HG03135 (cell line): ENCODE results near the gene MLEC.

Source experiments
- ATAC-seq: cut with Tn5 transposase; IDR thresholded peaks from one replicate; pipeline ENCODE4 v1.9.1; 2021; ENCODE audit warnings: mild to moderate bottlenecking, moderate library complexity; ENCODE audit not compliant: unreplicated experiment

The MLEC gene, protein sequence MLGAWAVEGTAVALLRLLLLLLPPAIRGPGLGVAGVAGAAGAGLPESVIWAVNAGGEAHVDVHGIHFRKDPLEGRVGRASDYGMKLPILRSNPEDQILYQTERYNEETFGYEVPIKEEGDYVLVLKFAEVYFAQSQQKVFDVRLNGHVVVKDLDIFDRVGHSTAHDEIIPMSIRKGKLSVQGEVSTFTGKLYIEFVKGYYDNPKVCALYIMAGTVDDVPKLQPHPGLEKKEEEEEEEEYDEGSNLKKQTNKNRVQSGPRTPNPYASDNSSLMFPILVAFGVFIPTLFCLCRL

DNA sequence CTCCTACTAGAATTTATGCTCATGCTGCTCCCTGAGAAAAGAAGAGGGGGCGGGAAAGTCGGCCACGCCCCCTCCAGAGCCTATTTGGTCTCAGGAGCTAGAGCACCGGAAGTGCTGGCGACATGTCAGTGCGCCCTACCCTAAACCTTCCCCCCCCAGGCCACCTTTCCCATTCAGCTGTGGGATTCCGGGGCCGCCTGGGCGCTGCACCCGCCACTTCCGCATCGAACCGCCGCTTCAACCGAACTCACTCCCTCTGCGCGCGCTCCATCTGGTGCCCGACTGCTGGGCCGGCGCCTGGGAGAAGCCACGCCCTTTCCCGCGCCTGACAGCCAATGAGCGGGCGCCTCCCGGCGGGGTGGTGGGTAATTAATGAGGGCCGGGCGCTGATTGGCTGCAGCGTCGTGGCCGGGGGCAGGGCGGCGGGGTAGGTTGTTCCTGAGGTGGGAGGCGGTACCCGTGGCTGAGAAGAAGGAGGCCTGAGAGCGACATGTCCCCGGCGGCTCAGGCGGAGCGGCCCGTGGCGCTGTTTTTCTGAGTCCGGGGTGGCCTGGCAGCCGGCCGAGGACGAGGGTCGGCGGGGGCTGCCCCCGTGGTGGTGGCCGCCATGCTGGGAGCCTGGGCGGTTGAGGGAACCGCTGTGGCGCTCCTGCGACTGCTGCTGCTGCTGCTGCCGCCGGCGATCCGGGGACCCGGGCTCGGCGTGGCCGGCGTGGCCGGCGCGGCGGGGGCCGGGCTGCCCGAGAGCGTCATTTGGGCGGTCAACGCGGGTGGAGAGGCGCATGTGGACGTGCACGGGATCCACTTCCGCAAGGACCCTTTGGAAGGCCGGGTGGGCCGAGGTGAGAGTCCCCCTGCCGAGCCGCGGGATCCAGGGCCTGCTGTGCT lies at the start of gene MLEC:
TSS of gene MLEC (plus strand) at position 460 of the 888 bp plus-strand sequence. CDS start at position 608, 148 bp downstream.
- peak; percentile 67 for ATAC-seq

DNA sequence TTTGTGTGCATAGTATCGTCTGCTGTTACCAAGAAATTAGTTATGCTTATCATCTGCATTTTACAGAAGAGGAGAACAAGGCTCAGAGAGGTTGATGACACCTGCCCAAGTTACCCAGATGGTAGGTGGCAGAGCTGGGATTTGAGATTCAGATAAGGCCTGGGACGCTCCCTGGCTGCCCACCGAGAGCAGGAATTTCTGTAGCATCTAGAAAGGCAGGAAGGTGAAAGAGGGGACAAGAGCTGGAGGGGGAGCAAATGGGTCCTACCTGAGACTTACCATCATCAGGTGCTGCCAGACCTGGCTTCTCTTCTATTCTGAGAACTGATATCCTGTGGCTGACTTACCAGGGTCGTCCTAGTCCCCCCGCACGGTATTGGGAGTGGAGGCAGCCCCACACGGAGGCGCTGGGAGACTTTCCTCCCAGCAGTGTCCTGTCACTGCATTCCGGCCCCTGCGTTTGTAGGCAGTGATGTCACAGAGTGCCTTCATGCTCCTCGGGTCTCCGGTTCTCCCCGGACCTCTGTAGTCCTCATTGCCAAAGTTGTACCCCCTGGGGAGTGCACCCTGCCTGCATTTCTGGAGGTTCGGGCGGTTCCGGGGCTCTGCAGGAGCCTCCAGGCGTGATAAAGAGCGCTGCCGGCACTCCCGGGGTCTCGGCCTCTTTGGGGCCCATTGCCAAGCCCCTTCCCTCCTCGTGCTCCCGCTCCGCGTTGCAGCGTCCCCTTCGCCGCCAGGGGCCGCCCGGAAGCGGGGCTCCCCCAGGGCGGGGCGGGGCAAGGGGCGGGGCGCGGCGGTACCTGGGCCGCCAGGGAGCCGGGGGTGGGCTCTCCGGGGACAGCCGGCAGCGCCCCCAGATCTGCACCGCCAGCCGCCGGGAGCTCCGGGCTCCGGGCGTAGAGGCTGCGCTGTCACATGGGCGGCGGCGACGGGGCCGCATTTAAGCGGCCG lies 46.9 kb upstream of the MLEC start, which contains the start of gene CABP1:
TSS of gene CABP1 (plus strand) at position 856 of the 951 bp plus-strand sequence. CDS start at position 916, 60 bp downstream.
- peak; percentile 61 for ATAC-seq

DNA sequence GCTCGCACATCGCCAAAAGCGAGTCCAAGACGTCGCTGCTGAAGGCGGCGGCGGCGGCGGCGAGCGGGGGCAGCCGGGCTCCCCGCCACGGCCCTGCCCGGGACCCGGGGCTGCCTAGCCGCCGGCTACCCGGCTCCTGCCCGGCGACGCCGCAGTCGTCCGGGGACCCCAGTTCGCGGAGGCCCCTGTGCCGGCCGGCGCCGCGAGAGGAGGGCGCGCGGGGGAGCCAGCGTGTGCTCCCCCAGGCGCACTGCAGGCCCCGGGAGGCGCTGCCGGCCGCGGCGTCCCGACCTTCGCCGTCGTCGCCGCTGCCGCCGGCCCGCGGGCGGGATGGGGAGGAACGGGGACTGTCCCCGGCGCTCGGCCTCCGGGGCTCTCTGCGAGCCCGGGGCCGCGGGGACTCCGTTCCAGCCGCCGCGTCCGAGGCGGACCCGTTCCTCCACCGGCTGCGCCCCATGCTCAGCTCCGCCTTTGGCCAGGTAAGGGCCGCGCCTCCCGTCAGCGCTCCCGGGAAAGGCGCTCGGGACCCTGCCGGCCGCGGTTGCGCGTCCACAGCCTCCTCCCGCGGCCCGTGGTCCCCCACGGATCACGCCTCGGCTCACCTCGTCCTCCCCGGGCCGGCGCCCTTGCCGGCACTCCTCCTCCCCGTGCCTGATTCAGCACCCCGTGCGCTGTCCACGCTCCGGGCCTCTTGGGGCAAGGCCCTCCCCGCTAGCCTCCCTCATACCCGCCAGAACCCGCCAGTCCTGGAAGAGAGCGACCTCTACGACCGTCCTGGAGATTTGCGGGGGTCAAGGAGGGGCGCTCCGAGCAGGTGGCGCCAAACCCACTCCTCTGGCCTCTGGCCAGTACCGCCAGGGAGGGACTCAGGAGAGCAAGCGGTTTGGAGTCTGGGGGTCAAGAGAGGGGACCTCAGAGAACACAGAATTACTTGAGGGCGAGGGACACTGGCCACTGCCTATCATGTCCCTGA lies 45.8 kb upstream of the MLEC start:
- peak; percentile 42 for ATAC-seq

DNA sequence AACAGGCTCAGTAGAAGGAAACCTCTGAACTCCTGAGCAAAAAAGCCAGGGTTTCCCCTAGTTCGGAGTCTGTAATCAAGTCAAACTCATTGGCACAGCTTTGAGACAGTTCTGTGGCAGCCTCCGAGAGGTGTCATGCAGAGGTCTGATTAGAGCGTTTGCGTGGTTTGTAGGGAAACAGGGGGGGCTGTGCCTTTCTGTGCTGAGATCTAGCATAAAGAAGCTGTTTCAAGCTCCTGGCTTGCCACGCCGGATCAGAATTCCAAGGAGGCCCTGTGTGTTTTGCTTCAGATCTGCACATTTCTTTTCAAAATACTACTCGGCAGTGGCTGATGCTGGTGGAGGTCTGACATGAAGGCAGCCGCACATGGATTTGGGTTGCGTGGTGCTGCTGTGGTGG lies 44.8 kb upstream of the MLEC start:
- ATAC-seq = no peak

DNA sequence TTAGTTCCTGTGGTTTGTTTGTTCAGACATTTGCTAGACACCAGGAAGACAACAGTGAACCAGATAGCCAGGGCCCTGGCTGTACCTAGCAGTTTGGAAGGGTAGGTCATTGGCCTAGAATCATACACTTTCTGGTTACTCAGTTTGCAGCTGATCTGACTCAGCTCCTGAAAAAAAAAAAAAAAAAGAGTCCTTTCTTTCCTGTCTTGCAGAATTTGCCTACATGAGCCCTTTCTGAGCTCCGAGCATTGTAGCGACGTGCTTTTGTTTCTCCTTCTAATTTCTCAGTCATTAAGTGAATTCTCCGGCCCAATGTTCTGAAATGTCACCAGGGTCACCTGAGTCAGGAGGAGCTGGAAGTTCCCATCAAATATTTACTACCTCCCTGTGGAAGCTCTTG lies 44.1 kb upstream of the MLEC start:
- ATAC-seq = no peak

DNA sequence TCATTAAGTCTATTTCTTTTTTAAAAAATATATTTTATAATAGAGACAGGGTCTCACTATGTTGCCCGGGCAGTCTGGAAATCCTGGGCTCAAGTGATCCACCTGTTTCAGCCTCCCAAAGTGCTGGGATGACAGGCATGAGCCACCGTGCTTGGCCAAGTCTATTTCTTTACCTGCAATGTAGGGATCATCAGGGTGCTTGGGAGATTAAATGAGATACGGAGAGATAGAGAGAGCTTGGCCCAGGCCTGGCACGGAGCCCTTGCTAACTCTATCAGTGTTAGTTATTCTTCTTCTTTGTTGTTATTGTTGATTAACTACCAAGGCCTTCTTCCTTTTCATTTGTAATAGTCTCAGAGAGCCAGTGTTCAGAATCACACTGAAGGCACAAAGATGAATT lies 43.4 kb upstream of the MLEC start:
- no peak for ATAC-seq

DNA sequence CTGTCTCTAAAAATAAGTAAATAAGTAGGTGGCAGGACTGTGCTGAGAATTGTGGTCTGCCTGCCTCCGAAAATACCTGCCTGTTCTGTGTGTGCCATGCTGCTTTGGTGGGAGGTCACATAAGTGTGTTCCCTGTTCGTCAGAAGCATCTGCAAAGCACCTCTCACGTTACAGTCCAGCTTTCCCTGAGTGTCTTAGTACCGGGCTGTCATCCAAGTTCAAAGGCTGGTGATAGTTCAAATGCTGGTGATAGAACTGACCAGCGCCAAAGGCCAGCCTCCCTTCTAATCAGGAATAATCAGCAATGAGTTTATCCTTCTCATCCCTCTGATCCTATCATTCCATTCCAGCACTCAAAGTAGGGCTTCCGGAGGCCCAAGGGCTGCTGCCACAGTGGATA lies 40.9 kb upstream of the MLEC start:
- no peak for ATAC-seq

DNA sequence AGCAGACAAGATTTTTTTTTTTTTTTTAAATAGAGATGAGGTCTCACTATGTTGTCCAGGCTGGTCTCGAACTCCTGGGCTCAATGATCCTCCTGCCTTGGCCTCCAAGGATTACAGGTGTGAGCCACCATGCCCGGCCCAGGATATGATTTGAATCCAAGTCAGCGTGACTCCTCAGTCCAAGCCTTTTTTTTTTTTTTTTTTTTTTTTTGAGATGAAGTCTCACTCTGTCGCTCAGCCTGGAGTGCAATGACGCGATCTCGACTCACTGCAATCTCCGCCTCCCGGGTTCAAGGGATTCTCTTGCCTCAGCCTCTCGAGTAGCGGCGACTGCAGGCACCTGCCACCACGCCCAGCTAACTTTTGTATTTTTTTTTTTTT lies 39.6 kb upstream of the MLEC start:
- ATAC-seq = no peak

DNA sequence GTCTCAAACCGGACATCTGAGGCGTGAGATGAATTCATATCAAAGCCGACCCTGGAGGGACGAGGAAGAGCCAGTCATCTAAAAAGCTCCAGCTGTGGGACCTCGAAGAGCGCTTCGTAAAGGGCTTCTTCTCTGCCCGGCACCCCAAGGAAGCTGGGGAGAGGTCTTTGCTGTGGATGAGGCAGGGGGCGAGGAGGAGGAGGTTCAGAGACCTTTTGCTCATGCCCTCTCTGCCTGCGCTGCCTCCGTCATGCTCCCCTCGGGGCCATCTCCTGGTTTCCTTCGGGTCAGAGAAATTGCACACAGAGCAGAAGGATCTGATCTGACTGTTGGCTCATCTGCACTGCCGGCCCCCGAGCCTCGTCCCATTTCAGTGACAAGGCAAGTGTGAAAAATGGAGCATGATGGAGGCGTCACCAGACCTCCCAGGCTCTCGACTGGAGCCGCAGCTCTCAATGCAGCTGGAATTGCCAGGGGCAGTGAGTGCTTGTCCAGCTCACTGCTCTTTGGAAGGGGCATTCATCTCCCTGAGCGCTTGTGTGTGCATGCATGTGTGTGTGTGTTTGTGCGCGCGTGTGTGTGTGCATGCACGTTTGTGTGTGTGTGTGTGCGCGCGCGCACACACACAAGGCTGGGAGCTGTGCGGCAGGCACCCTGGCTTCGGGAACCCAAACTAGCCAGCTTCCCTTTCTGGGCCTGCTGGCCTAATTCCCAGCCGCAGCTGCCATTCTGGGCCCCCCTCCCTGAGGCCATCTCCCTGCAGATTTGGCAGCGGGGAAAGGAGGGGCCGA lies 37.3 kb upstream of the MLEC start:
- no peak for ATAC-seq

DNA sequence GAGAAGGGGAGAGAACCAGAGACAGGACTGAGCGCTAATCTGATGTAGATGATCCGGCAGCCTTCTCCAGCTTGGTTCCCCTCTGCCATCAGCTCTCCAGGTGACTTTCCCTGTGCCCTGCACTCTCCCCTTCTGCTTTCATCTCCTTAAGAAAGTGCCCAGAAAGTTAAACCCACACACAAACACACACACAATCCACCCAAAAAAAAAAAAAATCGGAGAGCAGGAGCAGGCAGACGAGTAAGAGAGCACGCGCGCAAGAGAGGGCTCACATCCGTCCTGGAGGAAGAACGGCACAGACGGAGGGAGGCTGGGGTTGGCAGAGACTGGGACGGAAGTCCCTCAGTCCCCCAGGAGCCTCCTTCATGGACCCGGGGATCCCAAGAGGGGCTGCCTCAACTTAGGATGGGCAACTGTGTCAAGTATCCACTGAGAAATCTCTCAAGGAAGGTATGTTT lies 36.7 kb upstream of the MLEC start:
- ATAC-seq = no peak

DNA sequence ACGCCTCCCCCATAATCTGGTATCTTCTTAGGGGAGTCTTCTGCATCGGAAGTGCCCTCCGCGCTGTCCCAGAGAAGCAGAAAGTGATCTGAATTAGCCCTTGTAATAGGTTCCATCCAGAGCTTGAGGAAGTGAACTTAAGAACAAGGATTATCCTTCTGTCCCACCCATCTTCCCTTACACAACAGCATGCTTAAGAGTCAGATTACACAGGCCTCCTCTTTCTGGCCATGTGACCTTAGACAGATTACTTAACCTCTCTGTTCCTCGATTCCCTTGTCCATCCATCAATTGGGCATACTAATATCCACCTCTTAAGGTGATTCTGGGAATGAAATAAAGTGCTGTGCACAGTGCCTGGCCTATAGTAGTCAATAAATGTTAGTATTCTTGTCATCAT lies 35.1 kb upstream of the MLEC start:
- ATAC-seq = no peak

DNA sequence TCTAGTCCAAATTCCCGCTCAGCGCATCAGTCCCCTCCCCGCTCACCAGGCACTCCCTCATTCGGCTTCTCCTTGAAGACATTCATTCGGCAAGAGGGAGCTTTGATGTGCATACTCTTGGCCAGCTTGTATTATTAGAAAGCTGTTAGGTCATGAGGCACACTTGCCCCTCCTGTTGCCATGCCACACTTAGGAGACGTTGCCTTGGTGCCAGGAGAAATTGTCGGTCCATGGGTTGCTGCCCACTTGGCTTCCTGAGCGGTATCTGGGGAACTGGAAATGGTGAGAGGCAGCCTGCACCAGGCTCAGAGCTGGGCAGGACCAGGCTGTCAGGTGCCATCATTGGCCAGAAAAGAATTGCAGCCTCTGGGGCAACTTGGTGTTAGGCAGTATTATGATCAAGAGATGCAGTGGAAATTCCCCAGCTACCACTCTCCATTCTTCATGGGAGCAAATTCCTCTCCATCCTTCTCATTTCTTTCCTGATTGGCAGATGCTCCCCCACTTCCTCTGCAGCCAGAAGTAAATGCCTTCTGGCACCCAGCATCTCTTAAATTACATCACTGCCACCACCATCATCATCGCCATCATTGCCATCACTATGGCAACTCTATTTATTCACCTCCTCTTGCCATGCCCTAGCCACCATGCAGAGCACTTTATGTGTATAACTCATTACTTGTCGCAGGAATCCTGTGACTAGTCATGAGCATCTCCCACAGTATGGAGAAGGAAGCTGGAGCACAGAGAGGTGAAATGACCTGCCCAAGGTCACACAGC lies 34.1 kb upstream of the MLEC start:
- ATAC-seq = no peak

DNA sequence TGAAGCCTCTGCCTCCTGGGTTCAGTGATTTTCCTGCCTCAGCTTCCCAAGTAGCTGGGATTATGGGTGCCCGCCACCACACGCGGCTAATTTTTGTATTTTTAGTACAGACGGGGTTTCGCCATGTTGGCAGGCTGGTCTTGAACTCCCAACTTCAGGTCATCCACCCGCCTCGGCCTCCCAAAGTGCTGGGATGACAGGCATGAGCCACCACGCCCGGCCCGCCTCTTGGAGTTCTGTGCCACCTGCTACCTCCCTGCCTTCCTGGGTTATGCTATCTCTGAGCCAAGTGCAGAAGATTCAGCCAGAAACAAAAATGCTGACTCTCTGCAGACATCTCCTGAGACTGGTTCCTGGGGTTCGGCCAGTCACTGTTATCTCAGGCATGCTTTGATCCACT lies 33.3 kb upstream of the MLEC start:
- no peak for ATAC-seq

DNA sequence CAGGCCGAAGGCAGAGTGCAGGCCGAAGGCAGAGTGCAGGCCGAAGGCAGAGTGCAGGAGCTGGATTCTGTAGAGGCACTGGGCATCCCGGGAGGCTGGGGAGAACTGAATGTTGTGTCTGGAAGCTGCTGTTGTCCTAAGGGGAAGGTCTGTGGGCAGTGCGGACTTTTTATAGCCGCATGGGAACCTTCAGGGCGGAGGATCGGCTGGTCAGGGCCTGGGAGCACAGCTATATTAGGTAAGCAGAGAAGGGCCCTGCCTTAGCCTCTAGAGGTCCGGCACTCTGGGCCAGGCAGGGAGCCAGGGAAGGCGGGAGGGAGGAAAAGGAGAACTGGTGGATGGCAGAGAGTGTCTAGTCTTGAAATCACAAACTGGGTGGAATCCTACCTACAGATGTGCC lies 32.3 kb upstream of the MLEC start:
- ATAC-seq = no peak

DNA sequence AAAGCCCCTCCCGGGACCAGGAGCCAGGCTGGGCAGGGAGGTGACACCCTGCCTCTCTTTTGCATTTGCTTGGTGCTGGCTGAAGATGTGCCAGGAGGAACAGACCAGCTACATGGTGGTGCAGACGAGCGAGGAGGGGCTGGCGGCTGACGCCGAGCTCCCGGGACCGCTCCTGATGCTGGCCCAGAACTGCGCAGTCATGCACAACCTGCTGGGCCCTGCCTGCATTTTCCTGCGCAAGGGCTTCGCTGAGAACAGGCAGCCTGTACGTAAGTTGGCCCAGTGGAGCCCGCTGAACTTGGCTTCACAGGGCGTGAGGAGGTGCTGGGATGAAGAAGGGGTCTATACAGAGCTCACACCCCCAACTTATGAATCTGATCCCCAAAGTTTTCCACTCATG lies 30.9 kb upstream of the MLEC start:
- no peak for ATAC-seq

DNA sequence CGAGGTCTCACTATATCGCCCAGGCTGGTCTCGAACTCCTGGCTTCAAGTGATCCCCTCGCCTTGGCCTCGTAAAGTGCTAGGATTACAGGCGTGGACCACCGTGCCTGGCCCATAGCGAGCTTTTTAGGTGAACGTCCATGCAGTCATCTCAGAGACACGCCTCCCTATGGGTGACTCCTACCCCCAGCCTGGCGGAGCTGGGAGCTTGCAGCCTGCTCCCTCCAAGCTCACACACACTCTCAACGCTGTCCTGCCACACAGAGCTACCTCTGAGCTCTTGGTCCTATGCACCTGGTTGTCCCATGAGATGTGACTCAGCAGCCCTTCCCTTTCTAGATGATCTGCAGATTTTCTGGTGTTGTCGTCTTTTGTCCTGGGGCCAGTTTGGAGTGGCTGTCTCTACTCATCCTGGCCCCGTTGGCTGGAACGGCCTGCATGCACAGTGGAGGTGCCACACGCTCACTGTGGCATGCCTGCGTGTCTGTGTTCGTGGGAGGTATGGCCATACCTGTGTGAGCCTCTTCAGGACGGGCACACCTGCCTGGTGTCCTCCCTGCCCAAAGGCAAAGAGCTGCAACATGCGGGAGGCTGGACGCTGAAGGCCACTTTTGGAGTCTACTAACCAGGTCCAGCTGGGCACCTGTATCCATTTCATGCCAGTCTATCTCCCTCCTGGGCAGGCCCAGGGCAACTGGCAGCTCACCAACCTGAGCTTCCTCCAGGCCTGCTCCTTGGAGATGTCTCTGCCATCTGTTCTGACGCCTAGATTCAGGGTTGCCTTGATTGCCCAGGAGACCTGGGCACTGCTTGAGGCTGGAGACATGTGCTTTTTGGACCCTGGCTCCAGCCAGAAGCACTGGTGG lies 28.4 kb upstream of the MLEC start:
- no peak for ATAC-seq

DNA sequence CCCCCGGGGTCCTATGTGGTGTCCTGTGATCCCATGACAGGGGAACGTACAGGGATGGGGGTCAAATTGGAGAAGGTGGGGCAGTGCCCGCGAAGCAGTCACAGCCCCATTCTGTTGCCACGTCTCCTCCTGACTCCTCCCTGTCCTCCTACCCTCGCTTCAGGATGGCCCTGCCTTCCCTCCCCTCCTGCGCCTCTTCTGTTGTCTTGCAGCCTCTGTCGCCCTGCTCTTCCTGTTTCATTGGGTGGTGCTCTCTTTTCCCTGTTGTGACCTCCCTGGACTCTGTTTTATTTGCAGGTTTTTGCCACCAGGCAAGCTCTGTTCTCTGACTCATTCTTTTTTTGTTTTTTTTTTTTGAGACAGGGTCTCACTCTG lies 27.8 kb upstream of the MLEC start:
- ATAC-seq = no peak
